HepG2 (cell line): ENCODE data around the gene TP53BP2. TPM values are rescaled to one million over a fixed set of nuclear protein-coding genes. Genes with fewer than 3 reads are reported as not detected.

Experiments
- CREM ChIP-seq, 2 experiments: sonication (generic) in 1 of 2; formaldehyde crosslinking in 1 of 2; IDR thresholded peaks; 2 replicates each; pipeline versions ENCODE4 v1.4.0 to v1.6.1; 2016 to 2020; ENCODE audit warnings: antibody characterized with exemption in 1 of 2, mild to moderate bottlenecking in 1 of 2, missing genetic modification reagents in 1 of 2
- polyA plus RNA-seq, 8 experiments: library from polyadenylated mRNA; depleted of rRNA in 3 of 8; stranded (reverse) in 7 of 8; unstranded in 1 of 8; fragments of >200 nt; fragmentation: Illumina TruSeq in 4 of 8; extraction: Trizol in 4 of 8; gene quantifications; 2 replicates each; pipeline versions ENCODE4 v1.2.1 to v1.2.3, GENCODE V29; 2011 to 2016; ENCODE audit warnings: low read depth in 4 of 8, missing spikeins in 1 of 8, mixed read lengths in 1 of 8; ENCODE audit not compliant: insufficient read depth in 1 of 8
- total RNA-seq, 5 experiments: library from RNA; depleted of rRNA; stranded (reverse); fragments of >200 nt; fragmentation: Illumina TruSeq; extraction: Trizol; gene quantifications; 2 replicates each; pipeline ENCODE4 v1.2.3, GENCODE V29; 2016; ENCODE audit warnings: low read depth in 1 of 5
- TF ChIP-seq, protein P1 (sequence below), 2 experiments: sonication (generic) in 1 of 2; formaldehyde crosslinking in 1 of 2; IDR thresholded peaks; 2 replicates each; pipeline versions ENCODE4 v1.4.0 to v1.6.1; 2016 to 2020; ENCODE audit warnings: borderline replicate concordance in 1 of 2, low read depth in 1 of 2, mild to moderate bottlenecking in 1 of 2, missing genetic modification reagents in 1 of 2
- TF ChIP-seq, protein P2 (sequence below): sonication (generic); formaldehyde crosslinking; IDR thresholded peaks from 2 replicates; pipeline ENCODE4; 2020; ENCODE audit warnings: missing genetic modification reagents, mild to moderate bottlenecking, borderline replicate concordance

The TP53BP2 gene
- total and polyA plus RNA-seq, 2 of the 13 experiments (the other 11 are each of a cell fraction or from before 2014, with no cell fraction given): 10.0 to 14.0 TPM

DNA sequence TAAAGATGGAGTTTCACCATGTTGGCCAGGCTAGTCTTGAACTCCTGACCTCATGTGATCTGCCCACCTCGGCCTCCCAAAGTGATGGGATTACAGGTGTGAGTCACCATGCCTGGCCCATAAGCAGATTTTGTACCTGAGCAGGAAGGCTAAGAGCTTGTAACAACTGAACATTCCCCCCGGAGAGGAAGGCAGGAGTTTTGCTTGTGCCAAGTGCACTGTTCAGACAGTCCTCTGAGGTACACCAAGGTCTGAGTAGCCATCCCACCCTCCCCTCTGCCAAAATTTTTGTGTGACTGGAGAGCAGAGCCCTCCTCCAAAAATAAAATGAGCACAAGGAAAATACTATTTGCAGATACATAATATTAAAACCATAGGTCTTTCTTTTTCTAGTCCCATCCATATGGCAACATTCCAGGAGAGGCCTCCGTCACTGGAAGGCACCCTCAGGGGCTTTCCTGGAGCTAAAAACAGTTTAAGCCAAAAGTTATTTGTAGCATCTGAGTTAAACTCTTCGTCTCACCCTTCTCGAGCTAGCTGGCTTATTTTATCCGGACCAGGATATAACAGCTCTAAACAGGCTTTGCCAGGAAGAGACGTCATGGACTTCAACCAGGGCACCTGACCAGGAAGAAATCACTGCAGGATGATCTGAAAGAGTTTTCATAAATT lies 106.2 kb downstream of the TP53BP2 start (continued):
- TF ChIP-seq, protein P1, sequence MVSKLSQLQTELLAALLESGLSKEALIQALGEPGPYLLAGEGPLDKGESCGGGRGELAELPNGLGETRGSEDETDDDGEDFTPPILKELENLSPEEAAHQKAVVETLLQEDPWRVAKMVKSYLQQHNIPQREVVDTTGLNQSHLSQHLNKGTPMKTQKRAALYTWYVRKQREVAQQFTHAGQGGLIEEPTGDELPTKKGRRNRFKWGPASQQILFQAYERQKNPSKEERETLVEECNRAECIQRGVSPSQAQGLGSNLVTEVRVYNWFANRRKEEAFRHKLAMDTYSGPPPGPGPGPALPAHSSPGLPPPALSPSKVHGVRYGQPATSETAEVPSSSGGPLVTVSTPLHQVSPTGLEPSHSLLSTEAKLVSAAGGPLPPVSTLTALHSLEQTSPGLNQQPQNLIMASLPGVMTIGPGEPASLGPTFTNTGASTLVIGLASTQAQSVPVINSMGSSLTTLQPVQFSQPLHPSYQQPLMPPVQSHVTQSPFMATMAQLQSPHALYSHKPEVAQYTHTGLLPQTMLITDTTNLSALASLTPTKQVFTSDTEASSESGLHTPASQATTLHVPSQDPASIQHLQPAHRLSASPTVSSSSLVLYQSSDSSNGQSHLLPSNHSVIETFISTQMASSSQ (IDR thresholded peaks at IDR 0.05; ENCODE audit: low read depth): no peak
- TF ChIP-seq, protein P1 (CRISPR knock-in tag; IDR thresholded peaks at IDR 0.05; ENCODE audit: borderline replicate concordance): no peak
- TF ChIP-seq, protein P2, sequence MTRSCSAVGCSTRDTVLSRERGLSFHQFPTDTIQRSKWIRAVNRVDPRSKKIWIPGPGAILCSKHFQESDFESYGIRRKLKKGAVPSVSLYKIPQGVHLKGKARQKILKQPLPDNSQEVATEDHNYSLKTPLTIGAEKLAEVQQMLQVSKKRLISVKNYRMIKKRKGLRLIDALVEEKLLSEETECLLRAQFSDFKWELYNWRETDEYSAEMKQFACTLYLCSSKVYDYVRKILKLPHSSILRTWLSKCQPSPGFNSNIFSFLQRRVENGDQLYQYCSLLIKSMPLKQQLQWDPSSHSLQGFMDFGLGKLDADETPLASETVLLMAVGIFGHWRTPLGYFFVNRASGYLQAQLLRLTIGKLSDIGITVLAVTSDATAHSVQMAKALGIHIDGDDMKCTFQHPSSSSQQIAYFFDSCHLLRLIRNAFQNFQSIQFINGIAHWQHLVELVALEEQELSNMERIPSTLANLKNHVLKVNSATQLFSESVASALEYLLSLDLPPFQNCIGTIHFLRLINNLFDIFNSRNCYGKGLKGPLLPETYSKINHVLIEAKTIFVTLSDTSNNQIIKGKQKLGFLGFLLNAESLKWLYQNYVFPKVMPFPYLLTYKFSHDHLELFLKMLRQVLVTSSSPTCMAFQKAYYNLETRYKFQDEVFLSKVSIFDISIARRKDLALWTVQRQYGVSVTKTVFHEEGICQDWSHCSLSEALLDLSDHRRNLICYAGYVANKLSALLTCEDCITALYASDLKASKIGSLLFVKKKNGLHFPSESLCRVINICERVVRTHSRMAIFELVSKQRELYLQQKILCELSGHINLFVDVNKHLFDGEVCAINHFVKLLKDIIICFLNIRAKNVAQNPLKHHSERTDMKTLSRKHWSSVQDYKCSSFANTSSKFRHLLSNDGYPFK (CRISPR knock-in tag): no peak
- no peak for TF ChIP-seq CREM (IDR thresholded peaks at IDR 0.05)
- no peak for TF ChIP-seq CREM (CRISPR knock-in tag; IDR thresholded peaks at IDR 0.05)
